Measurements from ENCODE around the gene OR6Q1.
"Not testable (repeated sequence)": the region's sequence is repeated elsewhere in the genome, so short reads cannot be mapped to it uniquely, and the experiment has no call there.

The OR6Q1 gene, protein sequence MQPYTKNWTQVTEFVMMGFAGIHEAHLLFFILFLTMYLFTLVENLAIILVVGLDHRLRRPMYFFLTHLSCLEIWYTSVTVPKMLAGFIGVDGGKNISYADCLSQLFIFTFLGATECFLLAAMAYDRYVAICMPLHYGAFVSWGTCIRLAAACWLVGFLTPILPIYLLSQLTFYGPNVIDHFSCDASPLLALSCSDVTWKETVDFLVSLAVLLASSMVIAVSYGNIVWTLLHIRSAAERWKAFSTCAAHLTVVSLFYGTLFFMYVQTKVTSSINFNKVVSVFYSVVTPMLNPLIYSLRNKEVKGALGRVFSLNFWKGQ

DNA sequence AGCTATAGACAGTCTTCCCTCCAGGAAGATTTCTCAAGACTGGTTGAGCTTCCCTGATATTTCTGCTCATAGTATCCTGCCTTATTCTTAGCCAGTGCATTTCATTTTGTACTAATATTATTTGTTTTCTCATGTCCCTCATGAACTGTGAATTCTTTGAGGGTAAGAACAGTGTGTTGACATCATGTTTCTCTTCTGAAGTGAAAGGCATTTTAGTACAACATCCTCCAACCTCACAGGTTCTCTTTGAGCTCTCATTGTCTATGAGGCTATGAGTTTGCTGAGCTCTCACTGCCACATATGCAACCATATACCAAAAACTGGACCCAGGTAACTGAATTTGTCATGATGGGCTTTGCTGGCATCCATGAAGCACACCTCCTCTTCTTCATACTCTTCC lies at the start of gene OR6Q1:
Gene OR6Q1, plus strand, starts transcription at position 301 of the 400 bp plus-strand sequence. Its CDS starts 0 bp downstream, at position 301.
- no peak for DNase-seq (ENCODE audit: low read depth in 2 of 2)

DNA sequence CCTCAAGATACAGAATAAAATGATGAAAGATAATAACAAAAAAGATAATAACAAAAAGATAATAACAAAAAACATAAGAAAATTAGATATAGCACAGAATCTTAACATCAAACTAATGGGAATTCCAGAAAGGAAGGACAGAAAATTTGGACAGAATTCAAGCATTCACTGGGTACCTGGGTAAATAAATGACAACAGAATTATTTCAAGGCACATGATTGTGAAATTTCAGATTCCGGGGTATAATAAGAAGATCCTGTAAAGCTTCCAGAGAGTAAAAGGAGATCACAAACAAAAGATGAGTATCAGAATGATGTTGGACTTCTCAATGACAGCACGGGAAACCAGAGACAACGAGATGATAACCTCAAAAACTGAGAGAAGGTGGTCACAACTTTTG lies 49.2 kb upstream of the OR6Q1 start:
- no peak for DNase-seq (ENCODE audit: low read depth in 2 of 2)

DNA sequence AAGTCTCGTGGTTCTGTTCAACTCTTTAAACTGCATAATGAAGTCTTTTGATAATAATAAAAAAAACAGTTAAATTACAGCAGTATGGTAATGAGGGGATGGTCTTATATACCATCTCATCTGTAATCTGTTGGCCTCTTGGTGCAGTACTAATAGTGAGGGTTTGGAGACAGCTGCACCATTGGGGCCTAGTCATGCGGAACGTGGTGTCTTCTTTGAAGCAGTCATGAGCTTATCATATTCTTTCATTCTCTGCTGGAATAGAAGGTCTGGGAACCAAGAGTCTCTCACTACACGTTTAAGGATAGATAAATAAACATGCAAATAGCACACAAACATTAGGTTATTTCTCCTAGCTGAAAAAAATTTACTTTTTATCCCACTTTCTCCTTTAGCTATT lies 48.0 kb upstream of the OR6Q1 start:
- DNase-seq (ENCODE audit: low read depth in 2 of 2): no peak

DNA sequence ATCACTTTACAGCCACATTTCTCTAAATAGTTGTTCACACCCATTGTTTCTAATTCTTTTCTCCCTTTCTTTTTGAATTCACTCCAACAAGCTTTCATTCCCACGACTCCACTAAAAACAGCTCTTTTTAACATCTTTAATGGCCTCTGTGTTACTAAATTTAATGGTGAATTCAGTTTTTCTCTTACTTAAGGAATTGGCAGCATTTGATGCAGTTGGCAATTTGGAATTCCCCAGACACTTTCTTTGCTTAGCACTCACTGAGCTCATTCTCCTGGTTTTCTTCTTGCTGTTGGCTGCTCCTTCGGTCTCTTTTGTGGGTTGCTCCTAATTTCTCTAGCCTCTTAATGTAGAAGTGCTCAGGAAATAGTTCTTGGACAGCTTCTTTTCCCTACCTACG lies 47.6 kb upstream of the OR6Q1 start:
- DNase-seq (ENCODE audit: low read depth in 2 of 2): no peak

DNA sequence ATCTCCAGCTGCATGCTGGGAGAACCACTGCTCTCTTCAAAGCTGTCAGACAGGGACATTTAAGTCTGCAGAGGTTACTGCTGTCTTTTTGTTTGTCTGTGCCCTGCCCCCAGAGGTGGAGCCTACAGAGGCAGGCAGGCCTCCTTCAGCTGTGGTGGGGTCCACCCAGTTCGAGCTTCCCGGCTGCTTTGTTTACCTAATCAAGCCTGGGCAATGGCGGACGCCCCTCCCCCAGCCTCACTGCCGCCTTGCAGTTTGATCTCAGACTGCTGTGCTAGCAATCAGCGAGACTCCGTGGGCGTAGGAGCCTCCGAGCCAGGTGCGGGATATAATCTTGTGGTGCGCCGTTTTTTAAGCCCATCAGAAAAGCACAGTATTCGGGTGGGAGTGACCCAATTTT lies 31.2 kb upstream of the OR6Q1 start:
- not testable (repeated sequence) for DNase-seq (ENCODE audit: low read depth in 2 of 2)

DNA sequence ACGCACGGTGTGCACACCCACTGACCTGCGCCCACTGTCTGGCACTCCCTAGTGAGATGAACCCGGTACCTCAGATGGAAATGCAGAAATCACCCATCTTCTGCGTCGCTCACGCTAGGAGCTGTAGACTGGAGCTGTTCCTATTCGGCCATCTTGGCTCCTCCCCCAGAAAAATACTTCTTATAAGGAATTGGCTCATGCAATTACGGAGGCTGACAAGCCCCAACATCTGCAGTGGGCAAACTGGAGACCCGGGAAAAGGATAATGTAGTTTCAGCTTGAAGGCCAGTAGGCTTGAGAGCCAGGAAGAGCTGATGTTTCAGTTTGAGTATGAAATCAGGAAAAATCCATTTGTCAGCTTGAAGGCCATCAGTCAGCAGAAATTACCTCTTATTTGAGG lies 30.7 kb upstream of the OR6Q1 start:
- not testable (repeated sequence) for DNase-seq (ENCODE audit: low read depth in 2 of 2)

DNA sequence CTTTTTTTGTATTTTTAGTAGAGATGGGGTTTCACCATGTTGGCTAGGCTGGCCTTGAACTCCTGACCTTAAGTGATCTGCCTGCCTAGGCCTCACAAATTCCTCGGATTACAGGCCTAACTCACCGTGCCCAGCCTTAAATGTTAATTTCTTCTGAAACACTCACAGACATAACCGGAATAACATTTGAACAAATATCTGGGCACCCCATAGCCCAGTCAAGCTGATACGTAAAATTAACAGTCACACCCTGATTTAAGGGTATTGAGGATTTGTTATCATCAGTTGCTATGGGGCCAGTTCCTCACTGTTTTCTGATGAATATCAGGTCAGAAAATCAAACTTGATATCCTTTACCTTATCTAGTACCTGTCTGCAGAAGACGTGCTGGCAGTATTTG lies 30.1 kb upstream of the OR6Q1 start:
- no peak for DNase-seq (ENCODE audit: low read depth in 2 of 2)

DNA sequence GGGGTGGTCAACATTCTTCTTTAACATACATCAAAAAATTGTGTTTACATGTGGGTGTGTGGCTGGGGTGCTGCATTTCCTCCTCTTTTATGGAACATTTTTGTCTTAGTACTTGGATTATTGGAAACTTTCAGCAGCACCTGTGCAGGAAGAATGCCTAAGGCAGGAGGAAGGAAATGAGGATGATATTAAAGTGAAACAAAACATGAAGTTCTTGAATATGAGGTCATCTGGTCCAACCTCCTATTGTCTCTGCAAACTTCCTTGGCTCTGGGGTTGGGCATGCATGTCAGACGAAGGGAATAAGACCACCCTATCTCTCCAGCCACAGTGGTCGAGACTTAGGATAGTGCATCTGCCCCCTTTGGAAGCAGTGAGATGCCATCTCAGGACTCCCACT lies 27.7 kb upstream of the OR6Q1 start:
- no peak for DNase-seq (ENCODE audit: low read depth in 2 of 2)

DNA sequence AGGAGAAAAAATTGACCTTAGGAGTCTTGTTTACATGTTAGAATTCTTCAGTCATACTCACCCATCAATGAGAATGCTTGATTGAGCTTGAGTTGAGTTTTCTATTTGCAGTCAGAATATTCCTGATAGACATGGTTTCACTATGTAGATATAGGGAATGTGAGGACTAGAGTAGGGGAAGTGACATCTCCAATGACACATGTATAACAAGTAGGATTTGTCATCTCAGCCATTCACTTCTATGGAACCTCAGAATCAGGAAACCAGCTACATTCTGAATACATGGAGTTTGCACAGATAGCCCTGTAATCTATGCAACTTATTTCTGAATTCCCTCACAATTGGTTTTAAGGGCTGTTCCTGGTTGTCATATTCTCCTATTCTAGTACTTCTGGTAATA lies 27.2 kb upstream of the OR6Q1 start:
- no peak for DNase-seq (ENCODE audit: low read depth in 2 of 2)

DNA sequence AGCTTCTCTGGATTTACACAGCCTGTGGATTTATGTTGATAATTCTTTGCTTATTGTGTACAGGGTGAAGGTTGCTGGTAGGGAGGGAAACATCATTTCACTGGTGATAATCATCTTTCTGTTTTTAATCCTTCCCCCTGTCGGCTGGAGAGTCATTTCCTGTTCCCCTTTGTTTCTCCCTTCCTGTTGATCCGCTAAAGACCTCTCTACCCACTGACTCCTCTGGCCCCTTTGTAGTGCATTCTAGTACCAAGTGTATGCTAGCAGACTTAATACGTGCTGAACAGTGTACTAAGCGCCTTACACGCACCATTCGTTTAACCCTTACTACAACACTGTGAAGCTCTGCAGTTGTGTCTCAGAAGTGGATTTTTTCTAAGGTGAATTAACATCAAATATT lies 26.1 kb upstream of the OR6Q1 start:
- DNase-seq (ENCODE audit: low read depth in 2 of 2): no peak

DNA sequence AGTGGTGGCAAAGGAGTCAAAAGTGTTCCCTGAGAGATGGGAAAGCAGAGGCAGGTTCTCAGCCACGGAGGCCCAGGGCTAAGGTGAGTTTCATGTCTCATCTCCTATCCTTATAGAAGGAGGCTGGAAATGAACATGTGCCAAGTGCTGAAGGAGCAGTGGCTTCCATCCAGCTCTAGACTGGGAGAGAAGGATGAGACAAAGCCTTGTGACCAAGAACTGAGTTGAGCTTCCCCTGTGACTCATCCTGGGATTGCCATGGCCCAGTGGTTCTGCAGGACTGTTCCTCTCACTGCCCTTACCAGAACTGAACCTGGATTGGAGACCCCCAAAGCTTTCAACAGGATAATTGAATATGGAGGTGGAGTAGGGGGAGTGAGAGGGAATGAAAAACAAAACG lies 23.8 kb upstream of the OR6Q1 start:
- no peak for DNase-seq (ENCODE audit: low read depth in 2 of 2)

DNA sequence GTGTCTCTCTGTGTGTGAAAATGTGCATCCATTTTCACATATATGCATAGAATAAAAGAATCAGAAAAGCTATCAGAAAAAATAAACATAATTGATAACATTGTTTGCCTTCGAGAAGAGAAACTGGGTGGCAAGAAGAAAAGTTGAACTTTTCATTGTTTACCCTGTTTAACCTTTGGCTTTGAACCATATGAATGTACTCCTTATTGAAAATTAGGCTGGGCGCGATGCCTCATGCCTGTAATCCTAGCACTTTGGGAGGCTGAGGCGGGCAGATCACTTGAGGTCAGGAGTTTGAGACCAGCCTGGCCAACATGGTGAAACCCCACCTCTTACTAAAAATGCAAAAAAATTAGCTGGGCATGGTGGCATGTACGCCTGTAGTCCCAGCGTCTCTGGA lies 19.0 kb upstream of the OR6Q1 start:
- DNase-seq (ENCODE audit: low read depth in 2 of 2): no peak

DNA sequence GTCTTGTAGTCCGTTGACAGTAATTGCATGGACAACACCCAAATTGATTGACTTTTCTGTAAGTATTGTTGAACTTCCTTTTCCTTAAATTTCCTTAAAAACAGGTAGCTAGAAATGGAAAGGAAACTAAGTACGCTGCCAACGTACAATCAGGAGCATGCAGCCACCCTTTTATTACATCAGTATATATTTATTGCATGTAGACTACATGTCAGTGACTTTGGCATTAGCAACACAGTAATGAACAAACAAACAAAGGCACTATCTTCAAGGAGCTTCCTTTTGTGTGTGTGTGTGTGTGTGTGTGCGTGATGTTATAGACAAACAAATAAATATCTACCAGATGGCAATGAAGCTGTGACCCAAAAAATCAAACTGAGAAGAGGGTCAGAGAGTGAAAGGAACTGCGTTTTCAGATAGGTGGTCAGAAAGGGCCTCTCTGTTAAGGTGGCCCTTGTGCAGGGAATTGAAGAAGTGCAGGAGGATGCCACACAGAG lies 7.3 kb upstream of the OR6Q1 start, which contains the start of gene OR9Q1:
Gene OR9Q1, plus strand, starts transcription at position 447 of the 497 bp plus-strand sequence. CDS start 155,564 bp downstream, outside the sequence.
- DNase-seq (ENCODE audit: low read depth in 2 of 2): no peak

DNA sequence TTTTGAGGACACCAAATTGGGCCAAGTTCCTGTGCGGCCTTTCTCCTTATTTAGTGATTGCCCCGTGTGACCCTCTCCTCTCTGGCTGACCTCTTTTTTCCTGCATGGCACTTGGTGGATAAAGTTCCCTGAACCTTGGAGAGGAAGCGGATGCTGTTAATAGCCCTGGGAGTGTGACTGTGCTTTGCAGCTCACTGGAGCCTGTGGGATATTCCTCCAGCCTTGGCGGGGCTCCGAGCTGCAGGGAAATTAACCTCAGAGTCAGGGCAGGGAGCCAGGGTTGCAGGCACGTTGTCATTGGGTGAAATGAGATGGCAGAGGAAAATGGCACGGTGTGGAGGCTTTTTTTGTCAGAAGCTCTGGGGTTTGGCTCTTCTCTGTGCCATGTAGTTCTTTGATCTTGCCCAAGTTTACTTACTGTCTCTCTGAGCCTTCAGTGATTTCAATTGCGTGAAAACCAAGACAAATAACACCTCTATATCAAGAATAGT lies 6.1 kb upstream of the OR6Q1 start:
- DNase-seq (ENCODE audit: low read depth in 2 of 2): no peak

DNA sequence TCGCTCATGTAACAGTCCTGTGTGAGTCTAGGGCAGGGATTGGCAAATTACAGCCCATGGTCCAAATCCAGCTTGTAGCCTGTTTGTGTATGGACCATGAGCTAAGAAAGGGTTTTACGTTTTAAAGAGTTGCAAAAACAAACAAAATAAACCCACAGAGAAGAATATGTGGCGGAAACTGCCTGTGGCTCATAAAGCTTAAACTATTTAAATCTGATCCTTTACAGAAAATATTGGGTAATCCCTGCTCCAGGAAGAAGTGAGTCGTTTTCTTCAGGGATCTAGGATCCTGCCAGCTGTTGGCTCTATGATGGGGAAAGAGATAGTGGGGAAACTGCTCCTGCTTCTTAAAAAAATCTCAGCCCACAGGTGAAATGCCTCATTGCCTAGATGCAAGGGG lies 3.4 kb upstream of the OR6Q1 start:
- DNase-seq (ENCODE audit: low read depth in 2 of 2): no peak

DNA sequence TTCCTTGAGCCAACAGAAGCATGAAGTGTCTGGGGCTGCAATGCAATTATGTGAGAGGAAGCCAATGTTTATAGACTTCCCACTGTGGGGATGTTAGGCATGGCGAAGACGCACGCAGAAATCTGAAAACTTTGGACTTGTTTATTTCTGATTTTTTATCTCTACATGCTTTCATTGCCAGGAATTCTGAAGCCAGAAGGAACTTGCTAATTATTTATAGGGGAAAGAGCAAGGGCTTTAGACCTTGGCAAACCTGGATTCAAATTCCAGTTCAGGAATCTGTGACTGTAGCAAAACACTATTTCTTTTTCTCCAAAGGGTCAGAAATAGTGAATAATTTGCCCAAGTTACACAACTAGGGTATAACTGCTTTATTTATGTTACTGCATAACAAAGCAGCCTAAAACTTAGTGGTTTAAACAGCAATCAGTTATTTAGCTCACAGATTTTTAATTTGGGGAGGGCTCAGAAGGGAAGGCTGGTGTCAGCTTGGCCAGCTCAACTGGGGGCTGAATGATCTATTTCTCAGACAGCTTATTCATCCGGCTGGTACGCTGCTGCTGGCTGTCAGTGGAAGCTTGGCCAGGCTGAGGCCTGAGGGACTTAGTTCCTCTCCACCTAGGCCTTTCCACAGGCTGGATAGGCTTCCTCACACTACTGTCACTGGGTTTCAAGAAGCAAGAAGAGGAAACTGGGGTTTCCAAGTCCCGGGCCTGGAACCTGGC lies 1.9 kb upstream of the OR6Q1 start:
- no peak for DNase-seq (ENCODE audit: low read depth in 2 of 2)

DNA sequence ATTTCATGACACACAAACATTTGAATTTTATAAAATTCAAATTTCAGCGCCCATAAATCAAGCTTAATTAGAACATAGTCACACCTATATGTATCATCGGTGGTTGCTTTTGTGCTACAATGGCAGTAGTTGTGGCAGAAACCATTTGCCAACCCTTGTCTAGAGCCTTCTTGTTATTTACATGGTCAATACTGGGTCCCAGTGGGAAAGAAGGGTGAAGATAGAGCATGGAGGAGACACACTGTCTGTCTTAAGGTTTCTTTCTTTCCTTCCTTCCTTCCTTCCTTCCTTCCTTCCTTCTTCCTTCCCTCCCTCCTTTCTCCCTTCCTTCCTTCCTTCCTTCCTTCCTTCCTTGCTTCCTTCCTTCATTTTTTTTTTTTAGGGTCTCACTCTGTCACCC lies 3.7 kb downstream of the OR6Q1 start:
- DNase-seq (ENCODE audit: low read depth in 2 of 2): no peak

DNA sequence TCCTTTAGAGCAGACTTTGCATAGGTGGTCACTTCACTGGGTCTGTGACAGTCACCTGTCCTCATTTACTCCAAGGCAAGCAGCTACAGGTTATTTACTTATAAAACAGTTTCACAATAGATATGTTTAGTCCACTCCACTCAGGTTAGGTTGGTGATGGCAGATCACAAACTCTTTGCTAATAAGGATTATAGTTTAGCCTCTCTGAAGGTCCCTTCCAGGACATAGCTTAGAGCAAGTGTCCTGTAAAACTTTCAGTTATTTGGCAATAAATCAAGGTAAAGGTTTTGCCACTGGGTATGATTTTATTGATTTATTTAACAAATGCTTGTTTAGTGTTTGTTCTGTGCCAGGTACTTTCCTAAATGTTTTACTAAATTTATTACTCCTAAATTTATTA lies 8.8 kb downstream of the OR6Q1 start:
- DNase-seq (ENCODE audit: low read depth in 2 of 2): no peak

DNA sequence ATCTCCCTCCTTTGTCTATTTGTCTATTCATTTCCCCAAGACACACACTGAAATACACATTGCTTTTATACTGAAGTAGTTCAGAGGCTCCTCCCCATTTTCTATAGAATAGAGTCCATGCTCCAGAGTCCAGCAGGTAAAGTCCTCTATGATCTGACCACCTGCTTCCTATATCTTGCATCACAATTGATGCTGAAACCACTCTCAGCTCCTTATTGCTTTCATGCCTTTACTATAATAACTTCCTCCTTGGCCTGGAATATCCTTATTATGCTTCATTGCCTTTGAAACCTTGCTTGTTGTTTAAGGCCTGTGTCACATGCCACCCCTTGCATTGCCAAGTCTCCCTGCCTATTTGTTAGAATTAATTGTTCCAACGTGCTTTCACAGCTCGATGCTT lies 12.6 kb downstream of the OR6Q1 start:
- no peak for DNase-seq (ENCODE audit: low read depth in 2 of 2)

DNA sequence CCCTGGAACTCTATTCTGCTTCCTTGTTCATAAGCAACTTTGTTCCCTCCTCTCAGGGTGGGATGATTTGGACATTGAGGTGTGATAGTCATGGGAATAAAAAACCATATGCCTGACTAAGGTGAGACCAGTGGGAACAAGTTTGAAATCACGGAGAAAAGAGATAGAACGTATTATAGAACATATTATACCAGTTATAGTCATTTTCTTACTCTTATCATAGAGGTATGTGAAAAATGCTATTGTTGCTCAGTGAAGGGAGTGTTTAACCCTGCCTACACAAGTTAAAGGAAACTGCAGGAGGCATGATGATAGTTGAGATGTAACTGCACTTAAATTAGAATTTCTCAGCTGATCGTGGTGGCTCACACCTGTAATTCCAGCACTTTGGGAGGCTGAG lies 15.5 kb downstream of the OR6Q1 start:
- no peak for DNase-seq (ENCODE audit: low read depth in 2 of 2)

DNA sequence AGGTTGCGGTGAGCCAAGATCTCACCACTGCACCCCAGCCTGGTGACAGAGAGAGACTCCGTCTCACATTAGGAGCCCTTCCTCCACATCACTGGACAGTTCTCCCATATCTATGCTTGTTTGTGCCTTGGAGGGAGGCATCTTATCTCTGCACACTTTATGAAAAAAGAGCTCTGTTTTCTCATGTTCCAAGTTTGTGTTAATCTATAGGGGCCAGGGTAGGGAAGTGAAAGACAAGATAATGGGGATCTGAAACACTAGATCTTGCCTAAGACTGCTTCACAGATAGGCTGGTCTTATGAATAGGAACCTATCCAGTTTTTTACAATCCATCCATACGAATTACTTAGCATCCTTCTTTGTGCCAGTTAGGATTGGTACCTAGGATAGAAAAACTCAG lies 17.1 kb downstream of the OR6Q1 start:
- no peak for DNase-seq (ENCODE audit: low read depth in 2 of 2)

DNA sequence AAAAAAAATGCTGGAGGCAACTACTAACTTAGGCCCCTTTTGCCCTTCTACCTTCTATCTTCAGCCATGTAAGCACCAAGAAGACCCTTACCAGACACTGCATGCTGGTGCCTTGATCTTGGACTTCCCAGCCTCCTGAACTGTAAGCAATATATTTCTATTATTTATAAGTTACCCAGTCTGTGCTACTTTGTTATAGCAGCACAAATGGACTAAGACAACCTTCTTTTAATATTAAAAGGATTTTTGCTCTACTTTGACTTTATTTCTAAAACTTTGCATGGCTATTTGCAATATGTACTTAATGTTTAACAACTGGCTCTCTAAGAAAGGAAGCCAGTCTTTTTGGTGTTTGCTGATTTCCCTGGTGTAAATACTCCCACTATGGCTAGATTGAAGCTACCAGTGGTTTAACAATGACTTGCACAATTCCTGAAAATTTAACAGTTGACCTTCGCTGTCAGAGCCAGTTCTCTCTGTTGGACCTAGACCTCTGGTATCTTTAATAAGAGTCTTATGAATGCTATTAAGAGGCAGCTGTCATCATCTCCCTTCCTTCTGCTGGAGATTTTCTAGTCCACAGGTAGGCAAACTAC lies 25.2 kb downstream of the OR6Q1 start:
- DNase-seq (ENCODE audit: low read depth in 2 of 2): no peak

DNA sequence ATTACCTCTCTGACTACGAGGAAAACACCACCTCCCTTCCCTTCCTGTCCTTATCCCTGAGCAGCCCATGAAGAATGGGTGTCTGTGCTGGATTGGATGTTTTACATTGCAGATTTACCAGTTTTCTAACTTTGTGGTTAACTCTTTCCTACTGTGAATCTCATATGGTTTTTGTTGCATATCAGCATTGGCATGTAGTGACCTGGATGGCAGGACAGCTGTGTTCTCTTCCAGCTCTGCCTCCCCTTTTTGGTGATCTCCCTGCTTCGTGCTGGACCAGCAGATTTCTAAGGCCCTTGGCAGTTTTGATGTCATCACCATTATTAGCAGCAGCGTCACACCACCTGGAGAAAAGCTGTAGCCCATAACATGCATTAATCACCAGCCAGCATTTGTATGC lies 26.7 kb downstream of the OR6Q1 start:
- no peak for DNase-seq (ENCODE audit: low read depth in 2 of 2)

Data from stimulated activated CD8-positive, alpha-beta memory T cell treated with anti-CD3 and anti-CD28 coated beads, Interleukin-15, amount 100 ng/mL, for 48 hours (primary cell).